Activated naive CD4-positive, alpha-beta T cell treated with anti-CD3 and anti-CD28 coated beads, Interleukin-2, amount 10 ng/mL, durations not matched to agents 5 hours and 36 hours (primary cell): ENCODE data around the gene TOMM20. TPM values are rescaled to one million over a fixed set of nuclear protein-coding genes. Genes with fewer than 3 reads are reported as not detected.

Experiments
- total RNA-seq, 2 experiments: library from RNA; stranded (reverse); gene quantifications; one replicate each; pipeline ENCODE4 v1.2.3, GENCODE V29; 2021

Gene TOMM20
- 100 to 1,000 TPM in 1 of 2 experiments, 10 to 100 TPM in 1; 99.8 to 109 TPM for total RNA-seq

GRCh38 chr1:235128456-235129328 lies at the start of gene TOMM20:
TSS of gene TOMM20 (minus strand) at chr1:235128837. CDS start at chr1:235128715, 122 bp downstream.

GRCh38 chr1:235160957-235161684 lies 32.5 kb upstream of the TOMM20 start, which contains the start of gene RBM34:
TSS of gene RBM34 (minus strand) at chr1:235161250. CDS start at chr1:235161226, 24 bp downstream.

Other genes starting within 250 kb of the TOMM20 start
- gene RBM34, start 32.4 kb upstream of the TOMM20 start, total RNA-seq: 100 to 1,000 TPM; 106 TPM
- 10 to 100 TPM; 52.1 to 52.2 TPM for gene ARID4B, start 199.3 kb upstream of the TOMM20 start, total RNA-seq
- 10 to 100 TPM; 30.4 TPM for gene GGPS1, start 199.7 kb upstream of the TOMM20 start, total RNA-seq
- 10 to 100 TPM; 20.1 to 22.2 TPM for gene TBCE, start 238.6 kb upstream of the TOMM20 start, total RNA-seq